ENCODE data around the gene ATG13. TPM values are rescaled to one million over a fixed set of nuclear protein-coding genes. Genes with fewer than 3 reads are reported as not detected.

Gene ATG13
- total RNA-seq, 3 donors from 2014 or later = 84.2 to 113 (median 87.5) TPM

DNA sequence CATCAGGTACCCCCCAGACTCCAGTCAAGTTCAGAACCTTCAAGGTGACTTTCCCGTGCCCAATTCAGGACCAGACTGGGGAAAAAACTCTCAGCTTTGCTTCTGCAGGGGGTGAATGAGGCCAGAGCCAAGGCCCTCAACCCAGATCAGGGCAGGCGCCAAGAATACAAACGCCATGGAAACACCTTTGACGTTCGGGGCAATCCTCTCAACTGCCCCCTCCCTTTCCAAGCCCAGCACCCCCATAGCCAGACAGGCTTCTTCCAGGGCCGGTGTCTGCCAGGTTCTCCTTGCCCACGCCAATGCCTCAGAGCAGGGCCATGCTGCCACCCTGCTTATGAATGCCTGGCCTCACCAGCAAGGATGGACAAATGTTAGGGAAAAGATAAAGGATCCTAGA, 77.3 kb downstream of the ATG13 start:
- DNase-seq (ENCODE audit: low spot score in 2 of 2) = no peak
- Histone ChIP-seq H3K36me3 (no peaks in the 10 kb centered on the region), H3K4me1 (peaks cover 13 to 16% of the 10 kb centered on the region in 2 donors)

GRCh38 chr11:46695345-46696211, 78.2 kb downstream of the ATG13 start:
- Histone ChIP-seq H3K4me3 (no peak overlapping the region), H3K36me3 (no peaks in the 10 kb centered on the region)
- DNase-seq (ENCODE audit: low spot score in 2 of 2) = no peak

More for the DNA sequence above, 77.3 kb downstream of the ATG13 start:
- Histone ChIP-seq H3K27ac (peak overlapping the region; percentile 11 to 86), H3K9me3 (no peaks in the 10 kb centered on the region), H3K27me3 (no peaks in the 10 kb centered on the region), H3K4me3 (no peak overlapping the region)
- intact Hi-C loops (cut with DNase I; ENCODE audit: low total_unique reads) = no loop called here
- no peak for TF ChIP-seq POLR2AphosphoS5 (IDR thresholded peaks at IDR 0.05)
- TF ChIP-seq, protein P1, sequence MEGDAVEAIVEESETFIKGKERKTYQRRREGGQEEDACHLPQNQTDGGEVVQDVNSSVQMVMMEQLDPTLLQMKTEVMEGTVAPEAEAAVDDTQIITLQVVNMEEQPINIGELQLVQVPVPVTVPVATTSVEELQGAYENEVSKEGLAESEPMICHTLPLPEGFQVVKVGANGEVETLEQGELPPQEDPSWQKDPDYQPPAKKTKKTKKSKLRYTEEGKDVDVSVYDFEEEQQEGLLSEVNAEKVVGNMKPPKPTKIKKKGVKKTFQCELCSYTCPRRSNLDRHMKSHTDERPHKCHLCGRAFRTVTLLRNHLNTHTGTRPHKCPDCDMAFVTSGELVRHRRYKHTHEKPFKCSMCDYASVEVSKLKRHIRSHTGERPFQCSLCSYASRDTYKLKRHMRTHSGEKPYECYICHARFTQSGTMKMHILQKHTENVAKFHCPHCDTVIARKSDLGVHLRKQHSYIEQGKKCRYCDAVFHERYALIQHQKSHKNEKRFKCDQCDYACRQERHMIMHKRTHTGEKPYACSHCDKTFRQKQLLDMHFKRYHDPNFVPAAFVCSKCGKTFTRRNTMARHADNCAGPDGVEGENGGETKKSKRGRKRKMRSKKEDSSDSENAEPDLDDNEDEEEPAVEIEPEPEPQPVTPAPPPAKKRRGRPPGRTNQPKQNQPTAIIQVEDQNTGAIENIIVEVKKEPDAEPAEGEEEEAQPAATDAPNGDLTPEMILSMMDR (IDR thresholded peaks at IDR 0.05) = no peak
- TF ChIP-seq POLR2A (IDR thresholded peaks at IDR 0.05) = no peak

DNA sequence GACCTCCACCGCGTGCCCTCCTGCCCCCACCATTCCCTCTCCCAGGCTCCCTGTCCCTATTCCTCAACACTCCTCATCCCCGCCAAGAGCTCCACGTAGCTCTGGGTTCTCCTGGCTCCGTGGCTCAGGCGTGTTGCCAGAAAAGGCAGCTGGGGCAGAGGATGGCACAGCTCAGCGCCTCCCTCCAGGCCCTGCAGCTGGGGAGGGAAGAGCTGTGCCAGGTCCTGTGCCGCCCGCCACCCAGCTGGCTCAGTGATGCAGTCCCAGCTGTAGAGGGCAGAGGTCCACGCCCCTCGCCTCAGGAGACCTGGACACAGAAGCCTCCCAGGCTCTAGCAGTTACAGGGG, 78.8 kb downstream of the ATG13 start:
- peaks cover 13 to 16% of the 10 kb centered on the region in 2 donors for H3K4me1 ChIP-seq
- DNase-seq (ENCODE audit: low spot score in 2 of 2) = no peak

More at GRCh38 chr11:46695345-46696211, 78.2 kb downstream of the ATG13 start:
- no peak for TF ChIP-seq POLR2AphosphoS5 (IDR thresholded peaks at IDR 0.05)
- Histone ChIP-seq H3K4me1 (peaks cover 13 to 16% of the 10 kb centered on the region in 2 donors), H3K27ac (peak overlapping the region; percentile 25 to 86), H3K9me3 (no peaks in the 10 kb centered on the region), H3K27me3 (no peaks in the 10 kb centered on the region)
- intact Hi-C loops (cut with DNase I; ENCODE audit: low total_unique reads) = no loop called here

GRCh38 chr11:46697303-46697702, 80.0 kb downstream of the ATG13 start:
- no peaks in the 10 kb centered on the region for H3K9me3 ChIP-seq
- H3K27ac ChIP-seq = peak overlapping the region; percentile 23 to 68
- intact Hi-C loops (cut with DNase I; ENCODE audit: low total_unique reads) = no loop called here
- H3K36me3 ChIP-seq = no peaks in the 10 kb centered on the region
- no peak for DNase-seq (ENCODE audit: low spot score in 2 of 2)
- peaks cover 13 to 23% of the 10 kb centered on the region in 2 donors for H3K4me1 ChIP-seq
- TF ChIP-seq POLR2AphosphoS5 (IDR thresholded peaks at IDR 0.05) = no peak
- TF ChIP-seq, protein P1 (IDR thresholded peaks at IDR 0.05) = no peak
- no peak for TF ChIP-seq POLR2A (IDR thresholded peaks at IDR 0.05)
- peak overlapping the region in 1 of 3 donors; percentile 31 for H3K4me3 ChIP-seq
- H3K27me3 ChIP-seq = no peaks in the 10 kb centered on the region

More for the DNA sequence above, 78.8 kb downstream of the ATG13 start:
- Histone ChIP-seq H3K4me3 (no peak overlapping the region), H3K27ac (peak overlapping the region; percentile 25 to 86), H3K36me3 (no peaks in the 10 kb centered on the region), H3K27me3 (no peaks in the 10 kb centered on the region), H3K9me3 (no peaks in the 10 kb centered on the region)
- no peak for TF ChIP-seq POLR2AphosphoS5 (IDR thresholded peaks at IDR 0.05)
- TF ChIP-seq, protein P1 (IDR thresholded peaks at IDR 0.05) = no peak
- no peak for TF ChIP-seq POLR2A (IDR thresholded peaks at IDR 0.05)
- intact Hi-C loops (cut with DNase I; ENCODE audit: low total_unique reads) = no loop called here

GRCh38 chr11:46697723-46698122, 80.4 kb downstream of the ATG13 start:
- Histone ChIP-seq H3K9me3 (no peaks in the 10 kb centered on the region), H3K36me3 (no peaks in the 10 kb centered on the region), H3K27me3 (no peaks in the 10 kb centered on the region), H3K4me1 (peaks cover 13 to 23% of the 10 kb centered on the region in 2 donors), H3K4me3 (peak overlapping the region in 1 of 3 donors; percentile 31), H3K27ac (peak overlapping the region; percentile 23 to 68)
- TF ChIP-seq POLR2A (IDR thresholded peaks at IDR 0.05) = no peak
- no peak for TF ChIP-seq POLR2AphosphoS5 (IDR thresholded peaks at IDR 0.05)
- TF ChIP-seq, protein P1 (IDR thresholded peaks at IDR 0.05) = no peak
- DNase-seq (ENCODE audit: low spot score in 2 of 2) = no peak
- intact Hi-C loops (cut with DNase I; ENCODE audit: low total_unique reads) = no loop called here
